Measurements from ENCODE around the gene PCTP. TPM values are rescaled to one million over a fixed set of nuclear protein-coding genes. Genes with fewer than 3 reads are reported as not detected.

The PCTP gene
- total RNA-seq, result 10 to 100 TPM; 13.6 to 28.3 (median 21.9) TPM

GRCh38 chr17:55750750-55751657 is at the start of gene PCTP:
TSS of gene PCTP (plus strand) at chr17:55751051. CDS start at chr17:55751104, 53 bp downstream.
- Histone ChIP-seq H3K36me3 (peaks cover 0 to 19% (median 0%) of the 10 kb centered on the region in 4 donors), H3K27ac (peak within 1 kb of the TSS; percentile 80 to 95 (median 94)), H3K4me1 (peaks cover 8 to 21% (median 15%) of the 10 kb centered on the region in 4 donors), H3K9me3 (no peaks in the 10 kb centered on the region), H3K4me3 (peak within 1 kb of the TSS; percentile 67 to 89 (median 78)), H3K27me3 (no peaks in the 10 kb centered on the region)
- 1 to 2% methylated on average over 16 to 34 of the region's 53 CpGs for WGBS, 2 donors
- ATAC-seq (ENCODE audit: low FRiP score in 2 of 2) (peak; percentile 99 to 100), DNase-seq (peak; percentile 96 to 98)
- TF ChIP-seq POLR2AphosphoS5 (IDR thresholded peaks at IDR 0.05) (peak; percentile 77 to 93), EP300 (IDR thresholded peaks at IDR 0.05) (peak in 1 of 4 donors; percentile 19), CTCF (IDR thresholded peaks at IDR 0.05) (peak in 5 of 6 experiments; percentile 19 to 77 (median 50)), POLR2A (IDR thresholded peaks at IDR 0.05) (peak in 3 of 4 donors; percentile 76 to 93 (median 81))

GRCh38 chr17:55702150-55702549 is 48.7 kb upstream of the PCTP start:
- DNase-seq, result no peak
- no peaks in the 10 kb centered on the region for H3K36me3 ChIP-seq
- H3K27ac ChIP-seq, result no peak overlapping the region
- no peak overlapping the region for H3K4me3 ChIP-seq
- H3K4me1 ChIP-seq, result peaks cover 0 to 3% (median 0%) of the 10 kb centered on the region in 4 donors
- no peaks in the 10 kb centered on the region for H3K9me3 ChIP-seq
- WGBS, 2 donors, result 71 to 73% methylated on average over 7 of the region's 7 CpGs
- no peaks in the 10 kb centered on the region for H3K27me3 ChIP-seq
- TF ChIP-seq CTCF (IDR thresholded peaks at IDR 0.05) (no peak), POLR2AphosphoS5 (IDR thresholded peaks at IDR 0.05) (no peak), POLR2A (IDR thresholded peaks at IDR 0.05) (no peak), EP300 (IDR thresholded peaks at IDR 0.05) (no peak)
- ATAC-seq (ENCODE audit: low FRiP score in 2 of 2), result no peak

GRCh38 chr17:55704401-55704800 is 46.5 kb upstream of the PCTP start:
- Histone ChIP-seq H3K36me3 (no peaks in the 10 kb centered on the region), H3K9me3 (no peaks in the 10 kb centered on the region), H3K4me3 (no peak overlapping the region), H3K27ac (no peak overlapping the region), H3K4me1 (peaks cover 0 to 3% (median 0%) of the 10 kb centered on the region in 4 donors), H3K27me3 (no peaks in the 10 kb centered on the region)
- ATAC-seq (ENCODE audit: low FRiP score in 2 of 2), result no peak
- no peak for DNase-seq
- WGBS, 2 donors, result 46 to 62% methylated on average over 1 of the region's 1 CpG
- TF ChIP-seq EP300 (IDR thresholded peaks at IDR 0.05) (no peak), POLR2AphosphoS5 (IDR thresholded peaks at IDR 0.05) (no peak), POLR2A (IDR thresholded peaks at IDR 0.05) (no peak), CTCF (IDR thresholded peaks at IDR 0.05) (no peak)

- H3K27ac ChIP-seq, result no peak overlapping the region
- H3K4me3 ChIP-seq, result no peak overlapping the region
These were observed 45.0 kb upstream of the PCTP start for GRCh38 chr17:55705847-55706246.

More at GRCh38 chr17:55705847-55706246, 45.0 kb upstream of the PCTP start:
- Histone ChIP-seq H3K9me3 (no peaks in the 10 kb centered on the region), H3K4me1 (peaks cover 0 to 13% (median 4%) of the 10 kb centered on the region in 4 donors), H3K36me3 (no peaks in the 10 kb centered on the region), H3K27me3 (no peaks in the 10 kb centered on the region)
- no peak for ATAC-seq (ENCODE audit: low FRiP score in 2 of 2)
- DNase-seq, result no peak
- no peak for TF ChIP-seq CTCF (IDR thresholded peaks at IDR 0.05)
- no peak for TF ChIP-seq POLR2AphosphoS5 (IDR thresholded peaks at IDR 0.05)
- no peak for TF ChIP-seq EP300 (IDR thresholded peaks at IDR 0.05)
- no peak for TF ChIP-seq POLR2A (IDR thresholded peaks at IDR 0.05)

Data from upper lobe of left lung (tissue), 6 donors.